ENCODE results near the gene DUSP16. TPM values are rescaled to one million over a fixed set of nuclear protein-coding genes. Genes with fewer than 3 reads are reported as not detected.

Gene DUSP16
- polyA plus RNA-seq, 2 of the 4 experiments (the other 2 are of a cell fraction), result 18.2 to 34.7 TPM

- 85% methylated on average over 7 of the region's 7 CpGs for WGBS (ENCODE audit: missing lambda C conversion rate)
- FAIRE-seq, result no peak
These were observed 91.8 kb downstream of the DUSP16 start for GRCh38 chr12:12470751-12471306.

GRCh38 chr12:12469386-12469785 is 93.3 kb downstream of the DUSP16 start:
- no peak for FAIRE-seq
- 90% methylated on average over 7 of the region's 7 CpGs for WGBS (ENCODE audit: missing lambda C conversion rate)
- Histone ChIP-seq H3K4me1 (no peaks in the 10 kb centered on the region), H3K4me2 (no peak overlapping the region), H3K27ac (no peak overlapping the region), H3K9me3 (no peaks in the 10 kb centered on the region), H3K4me3 (no peak overlapping the region)
- TF ChIP-seq FOSL2 (IDR thresholded peaks at IDR 0.05) (no peak), FOSL2 (CRISPR knock-in tag; IDR thresholded peaks at IDR 0.05) (no peak), SREBF2 (IDR thresholded peaks at IDR 0.05) (no peak), SMC3 (IDR thresholded peaks at IDR 0.05) (no peak), POLR2A (IDR thresholded peaks at IDR 0.05; ENCODE audit: low read length) (no peak), RNF2 (IDR thresholded peaks at IDR 0.05; ENCODE audit: borderline replicate concordance, low read depth) (no peak), EHF (CRISPR knock-in tag; IDR thresholded peaks at IDR 0.05) (no peak), HEYL (CRISPR knock-in tag; IDR thresholded peaks at IDR 0.05) (no peak), NFE2L2 (conservative IDR thresholded peaks at IDR 0.05; ENCODE audit: low read length) (no peak), CBX2 (IDR thresholded peaks at IDR 0.05; ENCODE audit: borderline replicate concordance, low read depth) (no peak), HDAC2 (IDR thresholded peaks at IDR 0.05) (no peak), TP53 (CRISPR knock-in tag; IDR thresholded peaks at IDR 0.05) (no peak), RAD21 (conservative IDR thresholded peaks at IDR 0.05 in 1 of 2, IDR thresholded peaks at IDR 0.05 in 1 of 2) (no peak)
- POLR2A ChIA-PET, result no interaction called here
- no peak for DNase-seq (ENCODE audit: low read depth in 1 of 2, low spot score in 1 of 2)
- CTCF ChIA-PET, result no interaction called here
- no peak for ATAC-seq

More at GRCh38 chr12:12470751-12471306, 91.8 kb downstream of the DUSP16 start:
- no peak overlapping the region for H3K27ac ChIP-seq
- DNase-seq (ENCODE audit: low read depth in 1 of 2, low spot score in 1 of 2) (no peak), ATAC-seq (no peak)
- POLR2A ChIA-PET, result no interaction called here
- TF ChIP-seq MAFK (IDR thresholded peaks at IDR 0.05; ENCODE audit: partially characterized antibody) (peak; percentile 47), ESRRA (IDR thresholded peaks at IDR 0.05; ENCODE audit: borderline replicate concordance, low read length) (no peak)
- CTCF ChIA-PET, result interaction anchor here (0.9 kb wide), 1 partner anchor 185 kb away, joined by 3 read pairs; no protein-coding TSS in a partner anchor
- H3K4me3 ChIP-seq, result no peak overlapping the region
- no peak overlapping the region for H3K4me2 ChIP-seq
- H3K4me1 ChIP-seq, result no peaks in the 10 kb centered on the region
- H3K9me3 ChIP-seq, result no peaks in the 10 kb centered on the region

- no peaks in the 10 kb centered on the region for H3K4me1 ChIP-seq
- TF ChIP-seq KDM1A (IDR thresholded peaks at IDR 0.05; ENCODE audit: low read depth), result no peak
- no peak for TF ChIP-seq NFE2L2 (conservative IDR thresholded peaks at IDR 0.05; ENCODE audit: low read length)
- no peak for TF ChIP-seq CBX2 (IDR thresholded peaks at IDR 0.05; ENCODE audit: borderline replicate concordance, low read depth)
- TF ChIP-seq MAFK (IDR thresholded peaks at IDR 0.05; ENCODE audit: partially characterized antibody), result peak; percentile 30
- DNase-seq (ENCODE audit: low read depth in 1 of 2, low spot score in 1 of 2) (no peak), FAIRE-seq (no peak), ATAC-seq (no peak)
- no peak overlapping the region for H3K27ac ChIP-seq
- no peak overlapping the region for H3K4me3 ChIP-seq
- POLR2A ChIA-PET, result no interaction called here
- WGBS (ENCODE audit: missing lambda C conversion rate), result 94% methylated on average over 3 of the region's 3 CpGs
- H3K9me3 ChIP-seq, result no peaks in the 10 kb centered on the region
- H3K4me2 ChIP-seq, result no peak overlapping the region
- CTCF ChIA-PET, result interaction anchor here (2.5 kb wide), 1 partner anchor 8 kb away, joined by 7 read pairs; no protein-coding TSS in a partner anchor
These were observed 94.1 kb downstream of the DUSP16 start for GRCh38 chr12:12468575-12468974.

- CTCF ChIA-PET, result interaction anchor here (1.3 to 2.5 kb wide), 2 partner anchors 9 to 189 kb away, joined by 3 to 7 read pairs; no protein-coding TSS in a partner anchor
- POLR2A ChIA-PET, result no interaction called here
- 89% methylated on average over 14 of the region's 14 CpGs for WGBS (ENCODE audit: missing lambda C conversion rate)
- no peak overlapping the region for H3K27ac ChIP-seq
- FAIRE-seq (no peak), ATAC-seq (no peak), DNase-seq (ENCODE audit: low read depth in 1 of 2, low spot score in 1 of 2) (no peak)
- H3K4me3 ChIP-seq, result no peak overlapping the region
- no peak overlapping the region for H3K4me2 ChIP-seq
- H3K9me3 ChIP-seq, result no peaks in the 10 kb centered on the region
- no peaks in the 10 kb centered on the region for H3K4me1 ChIP-seq
- TF ChIP-seq BCL3 (IDR thresholded peaks at IDR 0.05) (no peak), REST (IDR thresholded peaks at IDR 0.05) (no peak), ZC3H11A (IDR thresholded peaks at IDR 0.05) (no peak), CHD2 (IDR thresholded peaks at IDR 0.05; ENCODE audit: low read length, partially characterized antibody) (no peak), PHF8 (IDR thresholded peaks at IDR 0.05; ENCODE audit: borderline replicate concordance, low read depth) (no peak), SREBF2 (IDR thresholded peaks at IDR 0.05) (no peak), CEBPB (IDR thresholded peaks at IDR 0.05) (no peak), CBX8 (IDR thresholded peaks at IDR 0.05) (no peak), HOXB5 (CRISPR knock-in tag; IDR thresholded peaks at IDR 0.05) (no peak), CTCF (IDR thresholded peaks at IDR 0.05) (no peak), BHLHE40 (IDR thresholded peaks at IDR 0.05; ENCODE audit: low read depth, low read length) (no peak)
These were observed 94.9 kb downstream of the DUSP16 start for GRCh38 chr12:12467688-12468261.

All from A549 (cell line).